K562 (cell line): ENCODE data around the gene TMSB4X. TPM values are rescaled to one million over a fixed set of nuclear protein-coding genes. Genes with fewer than 3 reads are reported as not detected.

Source experiments
- ATAC-seq: fragments of 200-7000 bp; cut with Tn5 transposase; 3 replicates; pipeline ENCODE4 v1.9.1; 2020; ENCODE audit warnings: moderate library complexity
- BruUV-seq: library from RNA; stranded (reverse); fragments of 400-500 nt; replicated peaks from 2 replicates; lab custom pipeline; 2021; lab: Mats Ljungman, UMichigan
- CTCF ChIA-PET: fragments of 300-600 bp; formaldehyde crosslinking; extraction: SDS; loops from one replicate; lab custom pipeline; 2021; ENCODE audit warnings: low intra/inter-chr PET ratio; lab: Yijun Ruan, JAX
- POLR2A ChIA-PET: fragments of 300-600, 350-650 bp; sonication (Branson Sonifier 250); formaldehyde crosslinking; extraction: SDS; loops from one replicate; lab custom pipeline; 2021; ENCODE audit warnings: antibody characterized with exemption, inconsistent platforms; lab: Yijun Ruan, JAX
- DNase-seq, 4 experiments: peaks; one replicate each; pipeline versions ENCODE4 v3.0.0 to v3.0.0-alpha.2; 2011 to 2018; ENCODE audit warnings: low spot score in 3 of 4, mixed read lengths in 3 of 4; ENCODE audit errors: extremely low read depth in 1 of 4
- FAIRE-seq: peaks from 2 replicates; lab custom pipeline; 2011; peaks lifted over from hg19 to GRCh38; lab: Jason Lieb, UNC
- H2AFZ ChIP-seq: 2 replicates; pipeline ENCODE4 v1.6.0; 2011; ENCODE audit warnings: low read depth, low read length, control low read depth, inconsistent platforms
- H3K27ac ChIP-seq: fragments of 200-600 bp; 3 replicates; pipeline ENCODE4 v1.8.0; 2011; ENCODE audit warnings: low read depth, mild to moderate bottlenecking, control low read depth, inconsistent platforms, low read length, moderate library complexity, mixed read lengths; ENCODE audit errors: extremely low read depth
- H3K27me3 ChIP-seq, 2 experiments: fragments of 300-600 bp in 1 of 2; 2 replicates in 1 of 2; 3 replicates in 1 of 2; pipeline versions ENCODE4 v1.6.0 to v1.8.0; 2011; ENCODE audit warnings: inconsistent platforms in 2 of 2, low read length in 2 of 2, mild to moderate bottlenecking in 1 of 2, mixed read lengths in 1 of 2, moderate library complexity in 1 of 2; ENCODE audit not compliant: control insufficient read depth in 2 of 2, insufficient read depth in 2 of 2
- H3K36me3 ChIP-seq: fragments of 300-600 bp; 3 replicates; pipeline ENCODE4 v1.8.0; 2011; ENCODE audit warnings: mild to moderate bottlenecking, low read length, inconsistent platforms; ENCODE audit not compliant: control insufficient read depth, insufficient read depth
- H3K4me1 ChIP-seq, 2 experiments: fragments of 200-600 bp in 1 of 2; replicated peaks in 1 of 2; 2 replicates in 1 of 2; 3 replicates in 1 of 2; pipeline versions ENCODE4 v1.5.1 to v1.8.0; 2011; ENCODE audit warnings: inconsistent platforms in 2 of 2, low read length in 2 of 2, mild to moderate bottlenecking in 1 of 2, mixed read lengths in 1 of 2, moderate library complexity in 1 of 2; ENCODE audit not compliant: control insufficient read depth in 2 of 2, insufficient read depth in 2 of 2
- H3K4me2 ChIP-seq: 2 replicates; pipeline ENCODE4 v1.6.1; 2011; ENCODE audit warnings: low read length, control low read depth, inconsistent platforms, mixed read lengths; ENCODE audit not compliant: insufficient read depth
- H3K4me3 ChIP-seq: fragments of 200-600 bp; sonication (generic), shearing (Covaris generic); 2 replicates; pipeline ENCODE4 v1.5.1; 2016; ENCODE audit warnings: control low read depth, inconsistent platforms
- H3K79me2 ChIP-seq: fragments of 200-600 bp; 3 replicates; pipeline ENCODE4 v1.8.0; 2011; ENCODE audit warnings: low read length, inconsistent platforms; ENCODE audit not compliant: control insufficient read depth, insufficient read depth
- H3K9ac ChIP-seq, 2 experiments: 2 replicates each; pipeline versions ENCODE4 v1.6.0 to v1.6.1; 2011; ENCODE audit warnings: low read depth in 2 of 2, low read length in 2 of 2, control low read depth in 1 of 2, inconsistent platforms in 1 of 2, mild to moderate bottlenecking in 1 of 2, mixed read lengths in 1 of 2; ENCODE audit not compliant: insufficient read depth in 1 of 2
- H3K9me1 ChIP-seq: one replicate; pipeline ENCODE4 v1.6.0; 2011; ENCODE audit warnings: inconsistent platforms, mild to moderate bottlenecking, low read length, moderate library complexity; ENCODE audit not compliant: control insufficient read depth, insufficient read depth
- H3K9me3 ChIP-seq: replicated peaks from 2 replicates; pipeline ENCODE4 v1.5.1; 2011; ENCODE audit warnings: low read depth, low read length, inconsistent platforms; ENCODE audit not compliant: control insufficient read depth, insufficient read depth
- H4K20me1 ChIP-seq: replicated peaks from 2 replicates; pipeline ENCODE4 v1.6.1; 2011; ENCODE audit warnings: low read length, inconsistent platforms, mixed read lengths; ENCODE audit not compliant: control insufficient read depth, insufficient read depth
- ARNT ChIP-seq, 2 experiments: fragments of 450-650 bp; IDR thresholded peaks; 2 replicates each; pipeline ENCODE4 v1.6.1; 2016; ENCODE audit warnings: mild to moderate bottlenecking in 1 of 2
- BRD4 ChIP-seq: fragments of 200-600 bp; sonication (generic); IDR thresholded peaks from 2 replicates; pipeline ENCODE4 v1.6.1; 2017; ENCODE audit warnings: inconsistent platforms
- E4F1 ChIP-seq: fragments of 250-450 bp; sonication (Bioruptor Pico); IDR thresholded peaks from 2 replicates; pipeline ENCODE4 v1.5.0; 2021; ENCODE audit warnings: mild to moderate bottlenecking, borderline replicate concordance
- ELF2 ChIP-seq: fragments of 250-450 bp; sonication (Bioruptor Pico); IDR thresholded peaks from 2 replicates; pipeline ENCODE4 v1.5.0; 2021; ENCODE audit warnings: mild to moderate bottlenecking
- GATAD2A ChIP-seq: fragments of 450-650 bp; IDR thresholded peaks from 2 replicates; pipeline ENCODE4 v1.6.1; 2017
- LEF1 ChIP-seq: fragments of 450-650 bp; IDR thresholded peaks from 2 replicates; pipeline ENCODE4 v1.6.1; 2016; ENCODE audit warnings: mild to moderate bottlenecking
- MEF2A ChIP-seq: IDR thresholded peaks from 2 replicates; pipeline ENCODE4 v1.6.1; 2011; ENCODE audit warnings: low read depth, mild to moderate bottlenecking, low read length, moderate library complexity; ENCODE audit not compliant: control insufficient read depth
- NCOA4 ChIP-seq: fragments of 450-650 bp; IDR thresholded peaks from 2 replicates; pipeline ENCODE4 v1.6.1; 2018; ENCODE audit warnings: mild to moderate bottlenecking; ENCODE audit not compliant: partially characterized antibody
- NR2F6 ChIP-seq: fragments of 450-650 bp; formaldehyde crosslinking; IDR thresholded peaks from 2 replicates; pipeline ENCODE4 v1.4.0; 2020; ENCODE audit warnings: mild to moderate bottlenecking
- SMARCA4 ChIP-seq: fragments of 450-650 bp; IDR thresholded peaks from 2 replicates; pipeline ENCODE4 v1.6.1; 2016
- SNRNP70 ChIP-seq: fragments of 200-400 bp; formaldehyde crosslinking; optimal IDR thresholded peaks from 2 replicates; pipeline ENCODE3; 2017; ENCODE audit warnings: low read depth, low read length
- SPI1 ChIP-seq: IDR thresholded peaks from 2 replicates; pipeline ENCODE4 v1.6.1; 2011; ENCODE audit warnings: low read depth, low read length, control low read depth, borderline replicate concordance
- TAL1 ChIP-seq: fragments of 450-650 bp; IDR thresholded peaks from 2 replicates; pipeline ENCODE4 v1.6.1; 2016; ENCODE audit warnings: mild to moderate bottlenecking
- TCF15 ChIP-seq: fragments of 250-450 bp; sonication (Bioruptor Pico); IDR thresholded peaks from 2 replicates; pipeline ENCODE4 v1.8.0; 2022; ENCODE audit warnings: moderate library complexity, mild to moderate bottlenecking, inconsistent platforms
- YY1 ChIP-seq, 3 experiments: IDR thresholded peaks; 2 replicates each; pipeline ENCODE4 v1.6.1; 2011; ENCODE audit warnings: low read length in 2 of 3, mild to moderate bottlenecking in 2 of 3, moderate library complexity in 2 of 3, borderline replicate concordance in 1 of 3, control low read depth in 1 of 3, low read depth in 1 of 3; ENCODE audit not compliant: insufficient read depth in 3 of 3, insufficient replicate concordance in 2 of 3, control insufficient read depth in 1 of 3, insufficient read length in 1 of 3; ENCODE audit errors: extremely low read depth in 1 of 3
- ZFX ChIP-seq: sonication (generic); formaldehyde crosslinking; IDR thresholded peaks from 2 replicates; pipeline ENCODE4 v1.8.0; 2022; ENCODE audit warnings: mild to moderate bottlenecking, missing genetic modification reagents, moderate library complexity
- WGBS: fragments of 100-300 bp; shearing (Covaris generic); methylation state at CpG from one replicate; pipeline ENCODE4 v1.1.6; 2016; ENCODE audit warnings: low coverage, mixed read lengths; ENCODE audit not compliant: insufficient coverage; ENCODE audit errors: missing lambda C conversion rate; 5-methylcytosine and 5-hydroxymethylcytosine counted together
- in situ Hi-C: fragments of 300-500 bp; cut with MboI; formaldehyde crosslinking; loops from 4 replicates; pipeline ENCODE4 v1.15.0; 2018; ENCODE audit warnings: inconsistent platforms, mixed read lengths
- intact Hi-C: fragments of 100-400 bp; cut with micrococcal nuclease; formaldehyde crosslinking; loops from 2 replicates; pipeline ENCODE4 v1.14.2; 2022
- polyA plus RNA-seq, 8 experiments: library from polyadenylated mRNA; depleted of rRNA in 4 of 8; stranded (reverse) in 5 of 8; unstranded in 3 of 8; fragments of >200 nt; fragmentation: Nextera tagmentation in 2 of 8; fragmentation: Illumina TruSeq in 1 of 8; extraction: Ambion mirVana in 2 of 8; extraction: Trizol in 1 of 8; gene quantifications; 2 replicates each; pipeline versions ENCODE4 v1.2.1 to v1.2.3, GENCODE V29; 2011 to 2014; ENCODE audit warnings: inconsistent platforms in 1 of 8, missing spikeins in 1 of 8
- total RNA-seq, 7 experiments: library from RNA; depleted of rRNA in 6 of 7; stranded (reverse); fragments of >200 nt in 6 of 7; fragmentation: Illumina TruSeq in 2 of 7; extraction: Trizol in 2 of 7; gene quantifications; 2 replicates each; pipeline versions ENCODE4 v1.2.1 to v1.2.3, GENCODE V29; 2011 to 2021; ENCODE audit warnings: low replicate concordance in 1 of 7
- TF ChIP-seq, protein P1 (sequence below): IDR thresholded peaks from 2 replicates; pipeline ENCODE4 v1.6.1; 2011; ENCODE audit not compliant: insufficient read length; ENCODE audit errors: extremely low read depth

The TMSB4X gene
- total and polyA plus RNA-seq, 9 of the 15 experiments (the other 6 are each of a cell fraction or from before 2014, with no cell fraction given) = 1,035 to 2,035 (median 1,529) TPM

- peak overlapping the region; percentile 95 for H3K27ac ChIP-seq
- H3K27me3 ChIP-seq = no peaks in the 10 kb centered on the region
- TSS peak; percentile 72 for BruUV-seq
- CTCF ChIA-PET = interaction anchor here (0.8 kb wide), 1 partner anchor 26 kb away, joined by 4 read pairs; no protein-coding TSS in a partner anchor
- peaks cover 6% of the 10 kb centered on the region; the same call in 1 of the 2 replicates for H4K20me1 ChIP-seq
- peaks cover 12% of the 10 kb centered on the region; the same call in 2 of the 3 replicates for H3K36me3 ChIP-seq
- H3K9me1 ChIP-seq = no peaks in the 10 kb centered on the region
- ATAC-seq = no peak
- H3K9me3 ChIP-seq = no peaks in the 10 kb centered on the region
- H2AFZ ChIP-seq = peak overlapping the region; percentile 97
- peaks cover 12 to 27% of the 10 kb centered on the region in 2 experiments; a peak in 4 of 5 replicates for H3K4me1 ChIP-seq
- in situ Hi-C loops (loop anchor here (25.0 kb wide), 1 partner anchor 689 kb away; the partner anchor contains the start of gene TCEANC), intact Hi-C loops (loop anchor here (5.0 kb wide), 1 partner anchor 514 kb away; no protein-coding TSS in a partner anchor)
- 0 out of 2 replicates have a peak overlapping the region, but pooled peaks have one; percentile 97 for H3K4me3 ChIP-seq
- H3K4me2 ChIP-seq = peak overlapping the region; percentile 94
- H3K9ac ChIP-seq = peak overlapping the region; percentile 47 to 89; a peak in 3 of 4 replicates
- FAIRE-seq = no peak
- 63% methylated on average over 16 of the region's 19 CpGs for WGBS
- POLR2A ChIA-PET = interaction anchor here (0.7 to 3.1 kb wide), 7 partner anchors 11 to 329 kb away, joined by 3 to 31 read pairs (median 3); no protein-coding TSS in a partner anchor
- H3K79me2 ChIP-seq = peaks cover 46% of the 10 kb centered on the region
- DNase-seq = no peak
- TF ChIP-seq MEF2A (no peak), E4F1 (no peak), LEF1 (no peak), BRD4 (no peak), NCOA4 (no peak), ZFX (CRISPR knock-in tag) (peak; percentile 34; the same call in 1 of the 2 replicates), ARNT (IDR thresholded peaks at IDR 0.05) (no peak), YY1 (IDR thresholded peaks at IDR 0.05; ENCODE audit: borderline replicate concordance in 1 of 3, control insufficient read depth in 1 of 3, extremely low read depth in 1 of 3, insufficient read depth in 3 of 3, insufficient read length in 1 of 3, insufficient replicate concordance in 2 of 3, low read depth in 1 of 3, low read length in 2 of 3) (peak in 1 of 3 experiments; percentile 14), GATAD2A (no peak), TAL1 (no peak), TCF15 (CRISPR knock-in tag) (no peak), SPI1 (peak; percentile 90), SNRNP70 (no peak), NR2F6 (CRISPR knock-in tag) (no peak), ELF2 (CRISPR knock-in tag) (no peak), SMARCA4 (no peak)
- TF ChIP-seq, protein P1, sequence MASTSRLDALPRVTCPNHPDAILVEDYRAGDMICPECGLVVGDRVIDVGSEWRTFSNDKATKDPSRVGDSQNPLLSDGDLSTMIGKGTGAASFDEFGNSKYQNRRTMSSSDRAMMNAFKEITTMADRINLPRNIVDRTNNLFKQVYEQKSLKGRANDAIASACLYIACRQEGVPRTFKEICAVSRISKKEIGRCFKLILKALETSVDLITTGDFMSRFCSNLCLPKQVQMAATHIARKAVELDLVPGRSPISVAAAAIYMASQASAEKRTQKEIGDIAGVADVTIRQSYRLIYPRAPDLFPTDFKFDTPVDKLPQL = no peak
Measured at GRCh38 chrX:12973561-12974304, 1.2 kb upstream of the TMSB4X start.
